WERI-Rb-1 (cell line): ENCODE measurements around the gene ZNF385C.

ENCODE experiments used
- DNase-seq: peaks from one replicate; pipeline ENCODE4 v3.0.0-alpha.2; 2020
- H3K27ac ChIP-seq: fragments of 250-450 bp; sonication (Bioruptor Pico); 2 replicates; pipeline ENCODE4 v1.5.1; 2020; ENCODE audit warnings: mild to moderate bottlenecking, moderate library complexity
- H3K27me3 ChIP-seq: fragments of 250-450 bp; sonication (Bioruptor Pico); 2 replicates; pipeline ENCODE4 v1.5.1; 2021; ENCODE audit warnings: mild to moderate bottlenecking, low read depth, moderate library complexity; ENCODE audit not compliant: insufficient read depth, severe bottlenecking
- H3K36me3 ChIP-seq: fragments of 250-450 bp; sonication (Bioruptor Pico); 2 replicates; pipeline ENCODE4 v1.5.1; 2020; ENCODE audit warnings: mild to moderate bottlenecking, moderate library complexity
- H3K4me3 ChIP-seq: 2 replicates; pipeline ENCODE4 v1.5.1; 2011; ENCODE audit warnings: low read depth, mild to moderate bottlenecking, control low read depth, low read length
- H3K9me3 ChIP-seq: fragments of 250-450 bp; sonication (Bioruptor Pico); 2 replicates; pipeline ENCODE4 v1.5.1; 2021; ENCODE audit warnings: mild to moderate bottlenecking, moderate library complexity; ENCODE audit not compliant: severe bottlenecking
- TF ChIP-seq, protein P1 (sequence below): IDR thresholded peaks from 2 replicates; pipeline ENCODE4 v1.5.1; 2011; ENCODE audit warnings: low read depth, mild to moderate bottlenecking, control low read depth, inconsistent platforms, low read length

ZNF385C gene

DNA sequence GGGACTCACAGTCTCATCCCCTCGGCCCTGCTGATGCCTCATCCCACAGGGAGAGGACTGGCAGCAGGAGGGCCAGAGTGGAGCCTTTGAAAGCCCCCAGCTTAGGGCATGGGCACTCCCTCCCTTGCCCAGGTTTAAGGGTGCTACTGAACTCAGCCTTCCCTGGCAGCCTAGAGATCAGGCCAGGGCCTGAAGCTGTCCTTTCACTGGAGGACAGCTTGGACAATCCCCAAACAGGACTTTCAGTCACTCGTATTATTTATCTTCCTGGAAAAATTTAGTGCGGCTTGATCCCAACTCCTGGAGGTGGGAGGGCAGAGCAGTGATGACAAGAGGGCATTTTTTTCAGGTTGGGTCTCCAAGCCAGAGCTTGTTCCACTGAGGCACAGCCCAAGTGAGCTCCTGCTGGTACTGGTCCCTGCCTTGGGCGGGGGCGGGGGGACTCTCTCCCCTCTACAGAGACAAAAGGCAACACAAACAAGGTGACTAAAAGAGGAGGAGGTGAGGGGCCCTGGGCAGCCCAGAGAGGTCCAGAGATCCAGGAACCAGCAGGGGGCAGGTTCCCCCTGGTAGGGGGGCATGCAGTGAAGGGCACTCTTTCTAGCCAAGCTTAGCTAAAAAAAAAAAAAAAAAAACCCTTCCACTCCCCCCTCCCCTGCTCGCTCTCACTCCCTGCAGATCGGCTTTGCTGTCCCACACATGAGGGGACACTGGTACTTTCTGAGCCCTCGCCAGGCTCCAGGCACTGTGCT, 1.7 kb downstream of the ZNF385C start:
- no peaks in the 10 kb centered on the region for H3K36me3 ChIP-seq
- no peak overlapping the region for H3K4me3 ChIP-seq
- no peak for DNase-seq
- TF ChIP-seq, protein P1, sequence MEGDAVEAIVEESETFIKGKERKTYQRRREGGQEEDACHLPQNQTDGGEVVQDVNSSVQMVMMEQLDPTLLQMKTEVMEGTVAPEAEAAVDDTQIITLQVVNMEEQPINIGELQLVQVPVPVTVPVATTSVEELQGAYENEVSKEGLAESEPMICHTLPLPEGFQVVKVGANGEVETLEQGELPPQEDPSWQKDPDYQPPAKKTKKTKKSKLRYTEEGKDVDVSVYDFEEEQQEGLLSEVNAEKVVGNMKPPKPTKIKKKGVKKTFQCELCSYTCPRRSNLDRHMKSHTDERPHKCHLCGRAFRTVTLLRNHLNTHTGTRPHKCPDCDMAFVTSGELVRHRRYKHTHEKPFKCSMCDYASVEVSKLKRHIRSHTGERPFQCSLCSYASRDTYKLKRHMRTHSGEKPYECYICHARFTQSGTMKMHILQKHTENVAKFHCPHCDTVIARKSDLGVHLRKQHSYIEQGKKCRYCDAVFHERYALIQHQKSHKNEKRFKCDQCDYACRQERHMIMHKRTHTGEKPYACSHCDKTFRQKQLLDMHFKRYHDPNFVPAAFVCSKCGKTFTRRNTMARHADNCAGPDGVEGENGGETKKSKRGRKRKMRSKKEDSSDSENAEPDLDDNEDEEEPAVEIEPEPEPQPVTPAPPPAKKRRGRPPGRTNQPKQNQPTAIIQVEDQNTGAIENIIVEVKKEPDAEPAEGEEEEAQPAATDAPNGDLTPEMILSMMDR = peak; percentile 24; the same call in 1 of the 2 replicates
- H3K27me3 ChIP-seq = peaks cover 4% of the 10 kb centered on the region
- H3K9me3 ChIP-seq = no peaks in the 10 kb centered on the region
- H3K27ac ChIP-seq = no peak overlapping the region

DNA sequence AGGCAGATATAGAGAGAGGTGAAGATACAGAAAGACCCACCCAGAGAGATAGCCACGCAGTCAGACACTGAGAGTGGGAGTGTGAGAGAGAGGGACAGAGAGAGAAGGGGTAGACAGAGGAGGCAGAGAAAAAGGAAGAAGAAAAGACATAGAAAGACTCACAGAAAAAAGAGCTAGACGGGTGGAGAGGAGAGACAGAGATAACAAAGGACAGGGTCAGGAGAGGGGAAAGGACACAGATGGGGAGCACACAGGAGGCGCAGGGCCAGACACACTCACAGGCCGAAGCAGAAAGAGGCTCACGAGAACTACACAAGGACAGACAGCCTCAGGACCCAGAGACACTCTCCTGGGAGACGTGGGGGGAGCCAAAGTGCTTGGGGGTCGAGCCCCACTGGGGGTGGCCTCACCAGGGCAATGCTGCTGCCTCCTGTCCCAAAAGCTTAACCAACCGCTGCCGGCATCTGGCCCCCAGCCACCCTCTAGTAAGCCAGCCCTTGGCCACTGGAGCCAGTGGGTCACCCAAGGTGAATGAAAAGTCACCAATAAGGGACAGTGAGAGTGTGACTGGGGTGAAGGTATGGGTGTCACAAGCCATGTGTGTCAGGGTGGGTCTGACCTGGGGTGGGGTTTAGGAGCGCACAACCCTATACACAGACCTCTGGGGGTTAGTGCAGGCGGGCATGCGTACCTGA, 3.8 kb downstream of the ZNF385C start:
- no peak overlapping the region for H3K27ac ChIP-seq
- H3K36me3 ChIP-seq = no peaks in the 10 kb centered on the region
- H3K27me3 ChIP-seq = peaks cover 4% of the 10 kb centered on the region
- H3K9me3 ChIP-seq = no peaks in the 10 kb centered on the region
- no peak overlapping the region for H3K4me3 ChIP-seq
- DNase-seq = no peak
- TF ChIP-seq, protein P1 = no peak

DNA sequence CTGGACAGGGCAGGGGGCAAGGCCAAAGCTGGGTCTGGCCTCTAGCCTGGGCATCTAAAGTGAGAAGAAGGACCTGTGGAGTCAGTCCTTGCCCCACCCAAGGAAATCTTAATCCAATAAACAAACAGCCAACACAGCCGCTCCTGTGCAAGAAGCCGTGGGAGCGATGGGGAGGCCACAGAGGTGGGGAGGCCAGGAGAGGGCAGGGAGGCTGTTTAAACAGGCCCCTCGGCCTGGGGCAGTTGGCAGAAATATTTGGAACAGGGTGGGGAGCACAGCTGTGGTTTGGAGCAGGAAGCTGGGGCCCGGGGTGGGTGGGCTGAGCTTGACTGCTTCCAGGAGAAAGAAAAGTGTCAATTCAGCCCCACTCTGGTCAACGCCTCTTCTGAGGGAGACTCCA, 5.3 kb downstream of the ZNF385C start:
- Histone ChIP-seq H3K9me3 (no peaks in the 10 kb centered on the region), H3K27ac (no peak overlapping the region), H3K4me3 (no peak overlapping the region), H3K36me3 (no peaks in the 10 kb centered on the region), H3K27me3 (peaks cover 3% of the 10 kb centered on the region)
- TF ChIP-seq, protein P1 = no peak
- DNase-seq = no peak

GRCh38 chr17:42090964-42091790, 7.1 kb downstream of the ZNF385C start:
- Histone ChIP-seq H3K9me3 (no peaks in the 10 kb centered on the region), H3K4me3 (no peak overlapping the region), H3K27me3 (no peaks in the 10 kb centered on the region), H3K27ac (no peak overlapping the region), H3K36me3 (no peaks in the 10 kb centered on the region)
- DNase-seq = no peak
- TF ChIP-seq, protein P1 = no peak

DNA sequence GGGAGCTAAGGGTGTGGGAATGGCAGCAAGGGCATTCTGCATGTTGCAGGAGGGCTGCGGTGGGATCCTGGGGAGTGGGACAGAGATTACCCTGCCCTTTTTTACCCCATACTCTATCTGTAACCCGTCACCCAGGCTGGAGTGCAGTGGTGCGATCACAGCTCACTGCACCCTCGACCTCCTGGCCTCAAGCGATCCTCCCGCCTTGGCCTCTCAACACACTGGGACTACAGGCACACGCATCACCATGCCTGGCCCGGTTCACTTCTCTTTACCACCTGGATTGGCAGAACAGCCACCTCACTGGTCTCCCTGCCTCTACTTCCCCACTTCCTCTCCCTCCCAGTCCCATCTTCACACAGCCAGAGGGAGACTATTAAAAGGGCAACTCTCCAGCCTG, 9.5 kb downstream of the ZNF385C start:
- Histone ChIP-seq H3K27me3 (no peaks in the 10 kb centered on the region), H3K4me3 (no peak overlapping the region), H3K27ac (no peak overlapping the region), H3K36me3 (no peaks in the 10 kb centered on the region), H3K9me3 (no peaks in the 10 kb centered on the region)
- TF ChIP-seq, protein P1 = no peak
- DNase-seq = no peak
